ENCODE measurements around the gene NAPG.
A peak's percentile ranks its signal among the peaks of the same experiment; 100 is the strongest.
"Not testable (repeated sequence)": the region's sequence is repeated elsewhere in the genome, so short reads cannot be mapped to it uniquely, and the experiment has no call there.

Gene NAPG

GRCh38 chr18:10515456-10515855 is 10.4 kb upstream of the NAPG start:
- no peak for DNase-seq

DNA sequence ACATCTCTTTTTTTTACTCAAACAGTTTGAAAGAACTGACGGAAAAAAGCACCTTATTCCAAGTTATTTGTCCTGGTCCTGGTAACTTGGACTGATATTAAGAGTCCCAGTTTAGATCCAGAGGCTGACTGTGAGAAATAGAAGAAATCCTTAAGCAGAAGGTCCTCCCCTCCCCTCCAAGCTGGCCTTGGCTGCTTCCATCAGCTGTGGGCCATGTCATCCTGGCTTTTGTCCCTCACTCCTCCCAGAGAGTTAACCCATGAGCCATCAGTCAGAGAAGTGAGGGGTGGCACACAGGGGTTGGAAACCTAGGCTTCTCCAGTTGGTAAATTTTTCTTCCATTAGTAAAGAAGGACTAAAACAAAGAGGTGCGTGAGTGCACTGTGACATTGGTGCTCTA is 9.7 kb upstream of the NAPG start:
- no peak for DNase-seq

DNA sequence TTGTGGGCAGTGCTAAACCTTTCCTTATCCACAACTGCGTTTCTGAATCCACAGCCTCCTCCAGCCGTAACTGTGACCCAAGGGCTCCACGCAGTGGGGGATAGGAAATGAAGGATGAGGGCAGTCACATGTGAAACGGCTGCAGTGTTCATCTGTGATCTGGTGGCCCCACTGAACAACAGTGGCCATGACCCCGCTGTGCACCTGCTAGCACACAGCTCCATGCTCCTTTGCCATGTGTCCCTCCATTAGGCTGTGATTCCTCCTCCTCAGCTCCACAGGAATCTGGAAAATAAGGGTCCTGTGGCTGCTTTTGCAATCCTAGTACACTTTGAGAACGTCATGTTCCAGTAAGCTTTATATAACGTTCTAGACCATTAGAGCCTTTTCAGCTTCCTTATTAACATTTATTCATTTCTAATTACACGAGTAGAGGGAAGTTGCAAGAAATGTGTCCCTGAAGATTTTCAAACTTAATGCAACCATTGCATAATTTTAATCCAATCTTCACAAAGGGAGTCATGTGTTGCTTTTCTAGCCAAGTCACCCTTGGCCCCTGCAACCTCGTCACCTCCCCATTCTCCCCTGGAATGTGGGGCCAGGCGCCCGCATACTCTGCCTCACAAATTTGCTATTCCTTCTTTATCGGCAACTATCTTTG is 7.1 kb upstream of the NAPG start:
- DNase-seq = no peak

DNA sequence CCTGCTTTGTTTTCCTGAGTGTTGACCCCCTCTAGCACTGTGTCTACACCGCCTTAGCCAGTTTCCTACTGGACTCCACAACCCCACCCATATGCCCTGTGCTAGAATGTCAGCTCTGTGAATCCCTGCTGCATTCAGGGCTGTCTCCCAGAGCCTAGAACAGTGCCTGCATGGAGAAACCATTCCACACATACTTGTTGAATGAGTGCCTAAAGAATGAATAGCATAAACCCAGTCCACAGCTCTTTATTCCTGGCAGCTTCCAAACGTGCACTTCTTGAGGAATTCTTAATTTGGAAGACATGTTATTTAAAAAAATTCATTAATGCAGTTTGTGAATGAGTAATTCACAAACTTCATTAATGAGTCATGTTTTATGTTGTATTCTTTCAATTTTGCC is 6.5 kb upstream of the NAPG start:
- no peak for DNase-seq

DNA sequence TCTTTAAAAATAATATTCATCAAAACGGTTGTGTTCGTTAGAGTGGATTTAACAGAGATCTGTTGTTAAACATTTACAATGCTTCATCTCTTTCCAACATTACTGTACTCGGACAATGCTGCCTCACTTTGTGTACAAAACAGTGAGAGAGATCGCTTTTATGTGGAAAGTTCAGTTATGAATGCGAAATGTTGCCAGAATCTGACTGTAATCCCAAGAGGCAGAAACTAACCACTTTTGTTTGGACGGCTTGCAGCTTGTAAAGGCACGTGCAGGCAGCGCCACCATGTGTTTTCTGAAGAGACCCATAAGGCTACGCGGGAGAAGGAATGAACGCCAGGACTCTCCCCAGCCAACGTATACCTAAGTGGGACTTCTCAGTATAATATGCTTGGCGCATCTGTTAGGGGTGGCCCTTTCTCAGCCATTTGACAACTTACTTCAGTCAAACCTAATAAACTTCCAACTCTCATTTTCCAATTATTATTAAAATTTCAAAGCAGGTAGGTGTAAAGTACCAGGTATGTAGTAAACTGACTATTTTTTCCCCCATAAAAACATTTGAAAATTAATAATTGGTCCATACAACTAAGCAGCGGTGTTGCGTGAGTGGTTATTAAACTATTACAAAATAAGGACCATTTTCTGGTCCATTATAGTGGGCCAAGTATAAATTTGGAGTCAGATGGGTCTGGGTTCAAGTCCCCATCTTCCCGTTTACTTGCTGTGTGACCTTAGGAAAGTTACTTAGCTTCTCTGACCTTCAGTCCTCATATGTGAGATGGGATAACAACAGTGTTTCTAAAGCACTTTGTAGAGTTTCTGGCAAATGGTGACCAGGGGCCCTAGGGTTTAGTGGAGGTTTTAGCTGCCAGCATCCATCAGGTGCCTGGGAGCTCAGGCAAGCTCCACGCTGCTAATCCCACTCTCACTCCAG is 5.6 kb upstream of the NAPG start:
- peak; percentile 16 to 77 for DNase-seq

DNA sequence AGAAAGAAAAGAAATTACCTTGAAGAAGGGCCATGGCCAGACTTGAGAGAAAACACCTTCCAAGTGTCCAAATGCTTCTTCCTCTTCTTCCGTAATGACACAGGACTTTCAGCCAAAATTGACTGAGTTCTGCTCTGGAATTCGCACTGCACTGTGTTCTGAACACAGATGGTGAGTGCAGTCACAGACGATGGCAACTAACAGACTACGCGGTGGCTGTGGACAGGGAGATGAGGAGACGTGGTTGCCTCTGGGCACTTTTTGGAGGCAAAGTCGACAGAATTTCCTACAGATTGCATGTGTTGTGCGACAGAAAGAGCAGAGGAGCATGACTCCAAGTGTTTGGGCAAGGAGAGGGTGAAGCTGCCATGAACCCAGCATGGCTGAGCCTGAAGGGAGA is 4.3 kb upstream of the NAPG start:
- no peak for DNase-seq

DNA sequence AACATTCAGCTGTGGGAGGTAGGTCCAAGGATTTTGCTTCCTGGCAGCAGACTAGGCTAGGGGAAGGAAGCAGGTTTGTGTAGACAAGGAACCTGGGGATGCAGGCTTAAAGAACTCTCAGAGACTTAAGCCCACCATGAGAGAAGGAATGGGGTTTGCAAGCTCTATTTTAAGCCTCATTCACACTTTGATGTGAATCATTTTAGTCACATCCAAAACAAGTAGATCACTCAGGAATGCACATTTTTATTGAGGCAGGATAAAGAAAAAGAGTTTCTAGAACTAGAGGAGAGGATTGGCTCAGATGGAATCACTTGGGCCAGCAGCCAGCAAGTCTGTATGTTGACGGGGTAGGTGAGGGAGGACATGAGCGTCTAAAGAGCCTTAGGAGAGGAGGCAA is 3.3 kb upstream of the NAPG start:
- DNase-seq = no peak

GRCh38 chr18:10523544-10523943 is 2.3 kb upstream of the NAPG start:
- no peak for DNase-seq

DNA sequence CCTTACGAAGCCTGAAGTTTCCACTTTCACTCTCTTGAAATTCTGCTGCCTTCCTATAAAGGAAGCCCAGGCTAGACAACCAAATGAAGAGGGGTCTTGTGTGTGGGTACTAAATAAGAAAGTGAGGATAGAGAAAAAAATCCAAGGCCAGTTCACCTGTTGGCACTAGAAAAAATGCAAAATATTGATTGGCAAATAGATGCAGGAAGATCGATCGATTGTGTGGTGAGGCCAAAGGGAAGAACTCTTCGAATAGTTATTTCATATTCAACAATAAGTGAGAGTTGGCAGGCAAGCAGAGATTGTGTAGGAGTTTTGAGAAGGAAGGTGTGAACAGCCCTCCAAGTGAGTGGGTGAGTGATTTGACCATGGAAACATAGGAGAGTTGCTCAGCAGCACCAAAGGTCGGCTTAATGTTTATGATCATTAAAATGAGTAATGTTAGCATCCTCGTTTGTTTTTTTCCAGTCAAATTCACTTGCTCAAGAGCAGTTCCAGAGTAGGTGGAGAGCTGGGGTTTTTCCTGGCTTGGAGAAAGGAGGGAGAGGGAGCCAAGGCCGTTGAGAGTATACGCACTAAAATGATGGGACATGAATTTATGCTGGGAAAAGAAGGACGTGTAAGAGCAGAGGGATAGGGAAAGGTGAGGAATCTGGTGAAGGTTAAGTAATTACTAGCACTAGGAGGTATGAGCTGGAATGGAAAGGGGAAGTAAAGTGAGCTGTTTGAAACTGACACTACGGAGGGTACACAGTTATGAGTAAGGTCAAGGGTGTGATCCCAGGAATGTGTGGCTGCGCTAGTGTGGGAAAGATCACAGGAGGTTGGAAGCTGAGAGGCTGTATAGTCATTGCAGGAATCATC is 1.1 kb upstream of the NAPG start:
- peak in 1 of 2 donors; percentile 63 for DNase-seq

GRCh38 chr18:10525371-10525691 is 496 bp upstream of the NAPG start:
- no peak for DNase-seq

DNA sequence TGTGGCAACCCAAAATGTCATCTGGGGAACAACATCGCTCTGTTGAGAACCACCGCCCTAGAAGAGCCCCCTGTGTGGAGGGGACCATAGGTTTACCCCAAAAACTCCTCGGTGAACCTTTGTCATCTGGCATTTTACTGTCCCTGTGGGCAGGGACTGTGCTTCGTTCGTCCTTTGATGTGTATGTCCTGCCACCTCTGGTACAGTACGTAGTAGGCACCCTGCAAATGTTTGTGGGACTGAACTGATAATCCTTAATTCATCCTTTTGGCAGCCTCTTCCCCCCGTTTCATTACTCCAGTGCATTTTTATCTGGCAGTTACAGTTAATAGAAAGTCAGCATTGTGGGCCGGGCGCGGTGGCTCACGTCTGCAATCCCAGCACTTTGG is 728 bp downstream of the NAPG start:
- DNase-seq = no peak

DNA sequence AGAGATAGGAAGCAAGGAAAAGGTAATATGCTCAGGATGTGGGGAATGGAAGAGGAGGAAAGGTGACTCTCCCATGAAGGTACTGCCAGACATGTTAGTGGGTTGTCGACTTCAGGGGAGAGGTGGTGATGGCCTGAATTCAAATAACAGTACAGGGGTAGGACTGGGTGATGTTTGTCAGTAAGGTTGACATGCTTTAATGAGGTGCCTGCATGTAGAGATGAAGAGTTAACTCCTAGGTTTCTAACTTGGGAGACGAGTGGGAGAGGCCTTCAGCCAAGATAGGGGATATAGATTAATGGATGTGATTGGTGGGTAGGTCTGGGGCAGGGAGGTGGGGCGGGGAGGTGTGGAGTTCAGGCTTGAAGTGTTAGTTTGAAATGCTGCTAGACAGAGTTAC is 2.6 kb downstream of the NAPG start:
- no peak for DNase-seq

DNA sequence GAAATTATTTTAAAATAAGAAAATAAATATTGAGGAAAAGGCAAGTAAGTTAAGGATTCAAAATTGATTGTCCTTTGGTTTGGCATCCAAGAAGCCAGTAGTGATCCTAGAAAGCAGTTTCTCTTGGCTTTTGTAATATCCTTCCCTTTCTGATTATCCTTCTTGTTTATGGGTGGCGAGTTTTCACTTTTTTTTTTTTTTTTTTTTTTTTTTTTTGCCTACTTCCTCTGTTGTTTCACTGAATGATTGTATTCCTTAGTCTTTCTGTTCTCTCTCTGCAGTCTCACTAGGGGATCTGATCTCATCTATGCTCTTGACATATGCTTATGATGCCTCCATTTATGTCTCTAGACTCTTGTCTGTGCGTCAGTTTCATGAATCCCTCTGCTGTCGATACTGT is 4.2 kb downstream of the NAPG start:
- DNase-seq = no peak

DNA sequence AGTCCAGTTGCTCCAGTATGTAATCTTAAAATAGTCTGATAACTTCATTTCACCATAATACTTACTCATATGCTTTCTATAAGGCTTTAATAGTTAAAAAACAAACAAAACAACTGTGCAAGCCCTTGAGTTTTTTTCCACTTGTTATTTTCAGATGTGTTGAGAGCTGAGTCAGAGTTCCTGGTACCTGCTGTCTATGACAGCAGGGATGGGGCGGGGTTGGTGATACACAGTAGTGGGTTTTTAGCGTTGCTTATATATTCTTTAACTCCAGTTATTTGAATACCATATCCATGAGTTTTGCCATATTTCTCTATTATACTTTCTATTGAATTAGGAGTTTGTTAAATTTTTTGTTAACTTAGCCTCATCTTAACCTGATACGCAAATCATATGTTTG is 5.0 kb downstream of the NAPG start:
- no peak for DNase-seq

DNA sequence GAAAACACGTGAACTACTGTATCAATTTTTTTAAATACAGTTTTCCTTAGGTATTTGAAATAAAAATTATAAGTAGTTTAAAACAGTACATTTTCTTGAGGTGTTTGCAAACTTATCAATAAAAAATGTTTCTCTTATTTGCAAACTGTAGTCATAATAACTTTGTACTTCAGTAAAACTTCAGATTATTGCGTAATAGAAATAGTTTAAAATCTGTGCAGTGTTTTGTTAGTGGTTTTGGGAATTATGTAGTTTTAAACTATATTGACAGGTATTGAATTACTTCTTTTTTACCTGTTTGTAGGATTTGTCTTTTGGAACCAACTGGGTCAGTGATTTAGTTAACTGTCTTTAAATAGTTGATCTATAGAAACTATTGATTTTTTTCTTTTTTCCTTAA is 7.3 kb downstream of the NAPG start:
- no peak for DNase-seq

DNA sequence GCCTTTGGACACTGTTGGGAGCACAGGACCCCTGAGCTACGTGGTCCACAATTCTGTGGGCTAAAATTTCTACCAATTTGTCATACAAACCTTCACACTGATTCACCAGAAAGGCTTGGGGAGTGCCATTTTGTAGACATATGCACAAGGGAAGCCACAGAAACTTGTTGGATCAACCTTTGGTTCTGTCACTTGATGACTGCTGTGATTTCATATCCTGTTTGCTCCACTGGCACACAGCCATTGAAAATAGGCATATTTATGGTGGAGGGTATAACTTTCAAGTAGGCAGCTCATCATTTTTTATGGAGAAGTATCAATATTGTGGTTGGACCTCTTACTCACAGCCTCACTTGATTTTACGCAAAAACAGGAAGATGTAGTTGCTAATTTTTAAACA is 10.5 kb downstream of the NAPG start:
- DNase-seq = no peak

GRCh38 chr18:10537765-10538164 is 11.9 kb downstream of the NAPG start:
- DNase-seq = no peak

DNA sequence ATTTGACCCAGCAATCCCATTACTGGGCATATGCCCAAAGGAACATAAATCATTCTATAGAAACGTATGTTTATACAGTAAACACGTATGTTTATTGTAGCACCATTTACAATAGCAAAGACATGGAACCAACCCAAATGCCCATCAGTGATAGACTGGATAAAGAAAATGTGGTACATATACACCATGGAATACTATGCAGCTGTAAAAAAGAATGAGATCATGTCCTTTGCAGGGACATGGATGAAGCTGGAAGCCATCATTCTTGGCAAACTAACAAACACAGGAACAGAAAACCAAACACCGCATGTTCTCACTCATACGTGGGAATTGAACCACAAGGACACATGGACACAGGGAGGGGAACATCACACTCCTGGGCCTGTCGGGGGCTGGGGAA is 13.3 kb downstream of the NAPG start:
- DNase-seq = not testable (repeated sequence)

GRCh38 chr18:10543277-10543676 is 17.4 kb downstream of the NAPG start:
- no peak for DNase-seq

- DNase-seq = no peak
Observed at GRCh38 chr18:10544093-10544748, 18.4 kb downstream of the NAPG start.

DNA sequence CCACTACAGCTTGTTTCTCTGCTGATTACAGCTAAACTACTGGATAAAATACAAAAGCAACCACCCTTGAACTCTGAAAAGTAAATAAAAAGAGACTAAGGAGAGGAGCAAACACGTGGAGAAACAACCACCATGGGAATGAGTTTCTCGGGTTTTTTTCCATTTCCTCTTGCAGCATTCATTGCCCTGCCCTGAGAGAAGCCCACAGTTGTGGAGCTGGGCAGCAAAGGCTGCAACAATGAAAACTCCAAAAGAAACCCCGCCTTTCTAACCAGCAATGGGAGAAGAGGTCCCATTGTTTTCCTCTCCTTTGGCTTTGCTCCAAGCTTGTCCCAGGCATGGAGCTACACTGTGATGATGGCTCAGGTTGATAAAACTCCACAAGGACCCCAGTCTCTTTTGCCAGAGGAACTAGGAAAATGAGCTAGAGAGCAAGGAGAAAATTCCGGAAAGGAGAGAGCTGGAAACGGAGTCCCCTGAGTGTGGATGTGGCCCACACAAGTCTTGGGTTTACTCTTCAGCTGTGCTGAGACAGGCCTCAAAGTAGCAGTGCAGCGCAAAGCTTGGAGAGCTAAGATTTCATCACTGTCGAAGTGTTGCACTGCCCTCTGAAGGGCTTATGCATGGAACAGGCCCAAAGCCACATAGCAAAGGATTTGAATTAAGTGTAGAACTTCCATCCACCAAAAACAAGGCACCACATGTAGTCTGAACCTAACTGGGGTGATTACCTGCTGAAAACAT is 20.9 kb downstream of the NAPG start:
- no peak for DNase-seq

DNA sequence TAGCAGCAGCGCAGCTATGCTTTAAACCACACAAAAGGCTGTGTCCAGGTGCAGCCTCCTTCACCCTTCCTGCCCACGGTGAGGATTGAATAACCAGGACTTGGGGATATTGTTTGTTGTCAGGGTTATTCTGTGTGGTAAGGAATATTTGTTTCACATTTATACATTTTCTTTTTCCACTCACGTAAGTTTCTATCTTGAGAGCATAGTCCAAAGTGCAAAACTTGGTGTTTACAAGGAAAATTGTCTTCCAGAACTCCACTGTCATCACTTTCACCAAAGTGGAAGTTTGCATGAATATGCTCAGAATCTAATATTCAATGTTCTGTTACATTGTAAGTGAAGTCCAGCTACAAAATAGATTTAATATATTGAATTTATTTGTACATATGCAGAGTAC is 26.4 kb downstream of the NAPG start:
- no peak for DNase-seq
